GM12878 (cell line): ENCODE results near the gene PPP1R37. TPM values are rescaled to one million over a fixed set of nuclear protein-coding genes. Genes with fewer than 3 reads are reported as not detected.

Source experiments
- ATAC-seq: fragments of 200-7000 bp; cut with Tn5 transposase; 3 replicates; pipeline ENCODE4 v1.9.1; 2020; ENCODE audit warnings: mild to moderate bottlenecking, moderate library complexity
- BruUV-seq: library from RNA; stranded (reverse); fragments of 400-500 nt; replicated peaks from 2 replicates; lab custom pipeline; 2021; lab: Mats Ljungman, UMichigan
- CTCF ChIA-PET: fragments of 300-600 bp; sonication (Branson Sonifier 250); formaldehyde crosslinking; extraction: SDS; loops from one replicate; lab custom pipeline; 2021; ENCODE audit warnings: inconsistent platforms; lab: Yijun Ruan, JAX
- POLR2A ChIA-PET: fragments of 350-600 bp; formaldehyde crosslinking; extraction: SDS; loops from one replicate; lab custom pipeline; 2021; ENCODE audit warnings: inconsistent platforms; lab: Charles Lee
- RAD21 ChIA-PET: fragments of 300-600 bp; sonication (Branson Sonifier 250); formaldehyde crosslinking; loops from one replicate; lab custom pipeline; 2023; ENCODE audit warnings: antibody characterized with exemption; ENCODE audit not compliant: unreplicated experiment; lab: Charles Lee
- SMC1A ChIA-PET: fragments of 300-600 bp; sonication (Branson Sonifier 250); formaldehyde crosslinking; loops from one replicate; lab custom pipeline; 2023; ENCODE audit not compliant: unreplicated experiment, uncharacterized antibody; lab: Charles Lee
- DNase-seq: peaks from one replicate; pipeline ENCODE4 v3.0.0-alpha.2; 2011; ENCODE audit warnings: low read depth, low spot score
- FAIRE-seq: peaks from 3 replicates; lab custom pipeline; 2011; peaks lifted over from hg19 to GRCh38; lab: Jason Lieb, UNC
- H2AFZ ChIP-seq: 2 replicates; pipeline ENCODE4 v1.6.0; 2011; ENCODE audit warnings: low read depth, low read length, control low read depth; ENCODE audit not compliant: control insufficient read depth
- H3K27ac ChIP-seq: 2 replicates; pipeline ENCODE4 v1.5.1; 2011; ENCODE audit warnings: control low read depth; ENCODE audit not compliant: control insufficient read depth, insufficient read depth
- H3K27me3 ChIP-seq, 2 experiments: replicated peaks in 1 of 2; 2 replicates each; pipeline versions ENCODE4 v1.6.0 to v1.6.1; 2011; ENCODE audit warnings: low read length in 1 of 2; ENCODE audit not compliant: control insufficient read depth in 2 of 2, insufficient read depth in 2 of 2
- H3K36me3 ChIP-seq, 2 experiments: 2 replicates each; pipeline ENCODE4 v1.5.1; 2011; ENCODE audit warnings: low read length in 1 of 2; ENCODE audit not compliant: control insufficient read depth in 2 of 2, insufficient read depth in 2 of 2
- H3K4me1 ChIP-seq: 2 replicates; pipeline ENCODE4 v1.6.1; 2011; ENCODE audit warnings: mild to moderate bottlenecking, low read length, moderate library complexity, mixed read lengths; ENCODE audit not compliant: control insufficient read depth, insufficient read depth
- H3K4me2 ChIP-seq: 2 replicates; pipeline ENCODE4 v1.6.0; 2011; ENCODE audit warnings: control low read depth; ENCODE audit not compliant: control insufficient read depth, insufficient read depth
- H3K4me3 ChIP-seq: fragments of 200-600 bp; sonication (generic); 2 replicates; pipeline ENCODE4 v1.5.1; 2016
- H3K79me2 ChIP-seq: 2 replicates; pipeline ENCODE4 v1.6.0; 2011; ENCODE audit warnings: low read length; ENCODE audit not compliant: control insufficient read depth, insufficient read depth
- H3K9ac ChIP-seq: 2 replicates; pipeline ENCODE4 v1.8.0; 2011; ENCODE audit warnings: low read length, control low read depth, mixed read lengths; ENCODE audit not compliant: control insufficient read depth, insufficient read depth
- H3K9me3 ChIP-seq: replicated peaks from 3 replicates; pipeline ENCODE4 v1.5.1; 2011; ENCODE audit warnings: mild to moderate bottlenecking, low read length; ENCODE audit not compliant: control insufficient read depth, insufficient read depth
- H4K20me1 ChIP-seq: 2 replicates; pipeline ENCODE4 v1.6.0; 2011; ENCODE audit not compliant: control insufficient read depth, insufficient read depth
- EP300 ChIP-seq, 2 experiments: fragments of 150-350 bp in 1 of 2; IDR thresholded peaks; 2 replicates each; pipeline ENCODE4 v1.6.1; 2011 to 2012; ENCODE audit warnings: low read depth in 2 of 2, low read length in 2 of 2, borderline replicate concordance in 1 of 2, improper control_type of control experiment in 1 of 2, inconsistent platforms in 1 of 2; ENCODE audit not compliant: control insufficient read depth in 1 of 2
- HDGF ChIP-seq: fragments of 450-650 bp; IDR thresholded peaks from 2 replicates; pipeline ENCODE4 v1.6.1; 2016; ENCODE audit warnings: antibody characterized with exemption
- NFXL1 ChIP-seq: fragments of 450-650 bp; IDR thresholded peaks from 2 replicates; pipeline ENCODE4 v1.6.1; 2017; ENCODE audit warnings: antibody characterized with exemption, mild to moderate bottlenecking, borderline replicate concordance
- SUZ12 ChIP-seq: fragments of 200-600 bp; sonication (generic); IDR thresholded peaks from one replicate; pipeline ENCODE4 v1.6.1; 2018; ENCODE audit warnings: antibody characterized with exemption, mild to moderate bottlenecking; ENCODE audit not compliant: unreplicated experiment
- TCF3 ChIP-seq: IDR thresholded peaks from 2 replicates; pipeline ENCODE4 v1.6.1; 2012; ENCODE audit warnings: low read depth, mild to moderate bottlenecking, low read length, borderline replicate concordance; ENCODE audit not compliant: insufficient read depth
- ZNF24 ChIP-seq: fragments of 450-650 bp; IDR thresholded peaks from 2 replicates; pipeline ENCODE4 v1.6.1; 2017; ENCODE audit warnings: antibody characterized with exemption, mild to moderate bottlenecking
- WGBS: methylation state at CpG from one replicate; pipeline ENCODE4 v1.1.6; 2016; ENCODE audit warnings: low lambda C conversion rate; ENCODE audit not compliant: insufficient replicate concordance, insufficient coverage; ENCODE audit errors: missing lambda C conversion rate; 5-methylcytosine and 5-hydroxymethylcytosine counted together
- in situ Hi-C: fragments of 300-500 bp; cut with MboI; formaldehyde crosslinking; loops from 9 replicates; pipeline ENCODE4 v1.14.3; 2018; ENCODE audit warnings: mixed read lengths
- intact Hi-C: fragments of 100-400 bp; cut with micrococcal nuclease; formaldehyde crosslinking; loops from one replicate; pipeline ENCODE4 v1.14.2; 2022; ENCODE audit not compliant: unreplicated experiment
- polyA plus RNA-seq, 11 experiments: library from polyadenylated mRNA; depleted of rRNA in 4 of 11; unstranded in 6 of 11; stranded (reverse) in 5 of 11; fragments of >200 nt; fragmentation: Nextera tagmentation in 4 of 11; fragmentation: Illumina TruSeq in 1 of 11; extraction: Ambion mirVana in 4 of 11; extraction: Trizol in 1 of 11; gene quantifications; 1 replicate in 1 of 11; 2 replicates in 10 of 11; pipeline versions ENCODE4 v1.2.1 to v1.2.3, GENCODE V29; 2011 to 2016; ENCODE audit warnings: inconsistent platforms in 2 of 11, missing spikeins in 2 of 11, low read depth in 1 of 11
- small RNA-seq: library from RNA; depleted of rRNA; stranded (forward); fragments of <200 nt; gene quantifications from one replicate; pipeline ENCODE3, GENCODE V24; 2014
- total RNA-seq, 4 experiments: library from RNA; depleted of rRNA in 3 of 4; stranded (reverse); fragments of >200 nt in 3 of 4; fragmentation: Illumina TruSeq in 1 of 4; extraction: Trizol in 1 of 4; gene quantifications; 2 replicates each; pipeline versions ENCODE4 v1.2.1 to v1.2.3, GENCODE V29; 2013 to 2021
- TF ChIP-seq, protein P1 (sequence below): IDR thresholded peaks from 2 replicates; pipeline ENCODE4 v1.6.1; 2011; ENCODE audit warnings: low read depth, mild to moderate bottlenecking, low read length, moderate library complexity, borderline replicate concordance; ENCODE audit errors: extremely low read depth
- TF ChIP-seq, protein P2 (sequence below): fragments of 450-650 bp; IDR thresholded peaks from 2 replicates; pipeline ENCODE4 v1.6.1; 2017; ENCODE audit warnings: antibody characterized with exemption, mild to moderate bottlenecking, moderate library complexity

The PPP1R37 gene
- total and polyA plus RNA-seq, 10 of the 15 experiments (the other 5 are each of a cell fraction or from before 2014, with no cell fraction given), result 0.09 to 21.3 (median 5.1) TPM; not detected in 1

DNA sequence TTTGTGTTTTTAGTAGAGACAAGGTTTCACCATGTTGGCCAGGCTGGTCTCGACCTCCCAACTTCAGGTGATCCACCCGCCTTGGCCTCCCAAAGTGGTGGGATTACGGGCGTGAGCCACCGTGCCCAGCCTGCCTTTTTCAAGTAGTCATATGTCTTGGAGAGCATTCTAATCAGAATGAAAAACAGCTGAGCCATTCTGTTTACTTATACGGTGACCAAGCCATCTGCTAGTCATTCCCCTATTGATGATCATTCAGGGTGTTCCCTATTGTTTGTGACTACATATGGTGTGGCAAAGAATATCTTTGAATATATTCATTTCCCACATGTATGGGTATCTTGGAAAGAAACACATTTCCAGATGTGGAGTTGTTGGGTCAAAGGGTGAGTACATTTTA, 102.8 kb downstream of the PPP1R37 start:
- in situ Hi-C loops (no loop called here), intact Hi-C loops (no loop called here)
- no peaks in the 10 kb centered on the region for H3K27me3 ChIP-seq
- RAD21 ChIA-PET, result no interaction called here
- H3K4me2 ChIP-seq, result no peak overlapping the region
- H3K9me3 ChIP-seq, result no peaks in the 10 kb centered on the region
- ATAC-seq (no peak), FAIRE-seq (no peak), DNase-seq (no peak)
- POLR2A ChIA-PET, result no interaction called here
- no peak overlapping the region for H3K27ac ChIP-seq
- H3K79me2 ChIP-seq, result no peaks in the 10 kb centered on the region
- WGBS, result 35% methylated on average over 6 of the region's 6 CpGs
- no peaks in the 10 kb centered on the region for H4K20me1 ChIP-seq
- no TSS peak for BruUV-seq
- SMC1A ChIA-PET, result no interaction called here
- no peaks in the 10 kb centered on the region for H3K36me3 ChIP-seq
- no peaks in the 10 kb centered on the region for H3K4me1 ChIP-seq
- H3K4me3 ChIP-seq, result no peak overlapping the region
- H2AFZ ChIP-seq, result no peak overlapping the region
- CTCF ChIA-PET, result interaction anchor here (0.7 kb wide), 1 partner anchor 59 kb away, joined by 3 read pairs; no protein-coding TSS in a partner anchor
- no peak for TF ChIP-seq EP300 (IDR thresholded peaks at IDR 0.05; ENCODE audit: borderline replicate concordance in 1 of 2, control insufficient read depth in 1 of 2, low read depth in 2 of 2, low read length in 2 of 2)
- TF ChIP-seq ZNF24, result no peak
- no peak for TF ChIP-seq SUZ12
- TF ChIP-seq HDGF, result no peak
- no peak for TF ChIP-seq TCF3
- TF ChIP-seq, protein P1, sequence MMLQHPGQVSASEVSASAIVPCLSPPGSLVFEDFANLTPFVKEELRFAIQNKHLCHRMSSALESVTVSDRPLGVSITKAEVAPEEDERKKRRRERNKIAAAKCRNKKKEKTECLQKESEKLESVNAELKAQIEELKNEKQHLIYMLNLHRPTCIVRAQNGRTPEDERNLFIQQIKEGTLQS, result no peak
- TF ChIP-seq, protein P2, sequence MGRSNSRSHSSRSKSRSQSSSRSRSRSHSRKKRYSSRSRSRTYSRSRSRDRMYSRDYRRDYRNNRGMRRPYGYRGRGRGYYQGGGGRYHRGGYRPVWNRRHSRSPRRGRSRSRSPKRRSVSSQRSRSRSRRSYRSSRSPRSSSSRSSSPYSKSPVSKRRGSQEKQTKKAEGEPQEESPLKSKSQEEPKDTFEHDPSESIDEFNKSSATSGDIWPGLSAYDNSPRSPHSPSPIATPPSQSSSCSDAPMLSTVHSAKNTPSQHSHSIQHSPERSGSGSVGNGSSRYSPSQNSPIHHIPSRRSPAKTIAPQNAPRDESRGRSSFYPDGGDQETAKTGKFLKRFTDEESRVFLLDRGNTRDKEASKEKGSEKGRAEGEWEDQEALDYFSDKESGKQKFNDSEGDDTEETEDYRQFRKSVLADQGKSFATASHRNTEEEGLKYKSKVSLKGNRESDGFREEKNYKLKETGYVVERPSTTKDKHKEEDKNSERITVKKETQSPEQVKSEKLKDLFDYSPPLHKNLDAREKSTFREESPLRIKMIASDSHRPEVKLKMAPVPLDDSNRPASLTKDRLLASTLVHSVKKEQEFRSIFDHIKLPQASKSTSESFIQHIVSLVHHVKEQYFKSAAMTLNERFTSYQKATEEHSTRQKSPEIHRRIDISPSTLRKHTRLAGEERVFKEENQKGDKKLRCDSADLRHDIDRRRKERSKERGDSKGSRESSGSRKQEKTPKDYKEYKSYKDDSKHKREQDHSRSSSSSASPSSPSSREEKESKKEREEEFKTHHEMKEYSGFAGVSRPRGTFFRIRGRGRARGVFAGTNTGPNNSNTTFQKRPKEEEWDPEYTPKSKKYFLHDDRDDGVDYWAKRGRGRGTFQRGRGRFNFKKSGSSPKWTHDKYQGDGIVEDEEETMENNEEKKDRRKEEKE, result no peak
- no peak for TF ChIP-seq NFXL1
- H3K9ac ChIP-seq, result no peak overlapping the region

Small RNAs within 50 kb of the gene (small RNA-seq; reads per million reads assigned to genes)
- gene RNU6-611P, result not detected

Other genes with a start within 250 kb of the PPP1R37 start
Only the 7 nearest of the 18 such genes appear.
- gene RELB, start 91.7 kb upstream of the PPP1R37 start, total RNA-seq (2014; rRNA removed), result 14.6 and 22.8 TPM in 2 replicates
- gene RELB, start 91.7 kb upstream of the PPP1R37 start, total RNA-seq (2014; rRNA removed; fragmentation: Illumina TruSeq; extraction: Trizol), result 8.4 and 9.1 TPM in 2 replicates
- gene RELB, start 91.7 kb upstream of the PPP1R37 start, total RNA-seq (2021), result 43.4 and 43.8 TPM in 2 replicates
- 9.9 and 20.6 TPM in 2 replicates for gene RELB, start 91.7 kb upstream of the PPP1R37 start, polyA plus RNA-seq (2011; rRNA removed)
- gene RELB, start 91.7 kb upstream of the PPP1R37 start, polyA plus RNA-seq (2014; fragmentation: Illumina TruSeq; extraction: Trizol), result 3.6 and 5.6 TPM in 2 replicates
- gene RELB, start 91.7 kb upstream of the PPP1R37 start, polyA plus RNA-seq (2014; fragmentation: Nextera tagmentation; extraction: Ambion mirVana), result 1 to 10 TPM in 1 of 2 experiments, under 1 TPM in 1; 0.66 to 3.2 TPM
- 27.9 and 38.9 TPM in 2 replicates for gene RELB, start 91.7 kb upstream of the PPP1R37 start, polyA plus RNA-seq (2014; rRNA removed)
- 10 to 100 TPM; 11.1 to 14.5 TPM for gene RELB, start 91.7 kb upstream of the PPP1R37 start, polyA plus RNA-seq (2016; fragmentation: Nextera tagmentation; extraction: Ambion mirVana)
- gene CLASRP, start 54.1 kb upstream of the PPP1R37 start, total RNA-seq (2014; rRNA removed), result 28.5 and 28.9 TPM in 2 replicates
- gene CLASRP, start 54.1 kb upstream of the PPP1R37 start, total RNA-seq (2014; rRNA removed; fragmentation: Illumina TruSeq; extraction: Trizol), result 31.9 and 33.6 TPM in 2 replicates
- gene CLASRP, start 54.1 kb upstream of the PPP1R37 start, total RNA-seq (2021), result 66.7 and 75.8 TPM in 2 replicates
- 24.6 and 40.4 TPM in 2 replicates for gene CLASRP, start 54.1 kb upstream of the PPP1R37 start, polyA plus RNA-seq (2011; rRNA removed)
- gene CLASRP, start 54.1 kb upstream of the PPP1R37 start, polyA plus RNA-seq (2014; fragmentation: Illumina TruSeq; extraction: Trizol), result 20.2 and 37.2 TPM in 2 replicates
- gene CLASRP, start 54.1 kb upstream of the PPP1R37 start, polyA plus RNA-seq (2014; fragmentation: Nextera tagmentation; extraction: Ambion mirVana), result 1 to 10 TPM in 1 of 2 experiments, under 1 TPM in 1; 0.68 to 2.3 TPM
- gene CLASRP, start 54.1 kb upstream of the PPP1R37 start, polyA plus RNA-seq (2014; rRNA removed), result 62.5 and 80.2 TPM in 2 replicates
- 10 to 100 TPM; 18.5 to 23.6 TPM for gene CLASRP, start 54.1 kb upstream of the PPP1R37 start, polyA plus RNA-seq (2016; fragmentation: Nextera tagmentation; extraction: Ambion mirVana)
- gene ZNF296, start 16.7 kb upstream of the PPP1R37 start, total RNA-seq (2014; rRNA removed), result 2.0 and 3.5 TPM in 2 replicates
- gene ZNF296, start 16.7 kb upstream of the PPP1R37 start, total RNA-seq (2014; rRNA removed; fragmentation: Illumina TruSeq; extraction: Trizol), result 0.83 and 0.98 TPM in 2 replicates
- gene ZNF296, start 16.7 kb upstream of the PPP1R37 start, total RNA-seq (2021), result 21.3 and 23.5 TPM in 2 replicates
- 0.24 and 0.92 TPM in 2 replicates for gene ZNF296, start 16.7 kb upstream of the PPP1R37 start, polyA plus RNA-seq (2011; rRNA removed)
- 0.53 TPM in 1 of 2 replicates, not detected in the other for gene ZNF296, start 16.7 kb upstream of the PPP1R37 start, polyA plus RNA-seq (2014; fragmentation: Illumina TruSeq; extraction: Trizol)
- gene ZNF296, start 16.7 kb upstream of the PPP1R37 start, polyA plus RNA-seq (2014; fragmentation: Nextera tagmentation; extraction: Ambion mirVana), result under 1 TPM in 1 of 2 experiments, not detected in 1; 0.44 TPM
- gene ZNF296, start 16.7 kb upstream of the PPP1R37 start, polyA plus RNA-seq (2014; rRNA removed), result 7.5 and 11.8 TPM in 2 replicates
- gene ZNF296, start 16.7 kb upstream of the PPP1R37 start, polyA plus RNA-seq (2016; fragmentation: Nextera tagmentation; extraction: Ambion mirVana), result 10 to 100 TPM; 21.9 to 23.6 TPM
- gene GEMIN7, start 13.9 kb upstream of the PPP1R37 start, total RNA-seq (2014; rRNA removed), result 36.9 and 44.8 TPM in 2 replicates
- gene GEMIN7, start 13.9 kb upstream of the PPP1R37 start, total RNA-seq (2014; rRNA removed; fragmentation: Illumina TruSeq; extraction: Trizol), result 25.2 and 26.5 TPM in 2 replicates
- gene GEMIN7, start 13.9 kb upstream of the PPP1R37 start, total RNA-seq (2021), result 42.4 and 45.0 TPM in 2 replicates
- gene GEMIN7, start 13.9 kb upstream of the PPP1R37 start, polyA plus RNA-seq (2011; rRNA removed), result 27.5 and 43.3 TPM in 2 replicates
- gene GEMIN7, start 13.9 kb upstream of the PPP1R37 start, polyA plus RNA-seq (2014; fragmentation: Illumina TruSeq; extraction: Trizol), result 11.7 and 21.1 TPM in 2 replicates
- gene GEMIN7, start 13.9 kb upstream of the PPP1R37 start, polyA plus RNA-seq (2014; fragmentation: Nextera tagmentation; extraction: Ambion mirVana), result 10 to 100 TPM; 51.6 to 55.3 TPM
- gene GEMIN7, start 13.9 kb upstream of the PPP1R37 start, polyA plus RNA-seq (2014; rRNA removed), result 43.9 and 48.5 TPM in 2 replicates
- 10 to 100 TPM; 75.5 to 76.7 TPM for gene GEMIN7, start 13.9 kb upstream of the PPP1R37 start, polyA plus RNA-seq (2016; fragmentation: Nextera tagmentation; extraction: Ambion mirVana)
- gene NKPD1, start 67.8 kb downstream of the PPP1R37 start, total RNA-seq (2014; rRNA removed), result 0.05 and 0.06 TPM in 2 replicates
- gene NKPD1, start 67.8 kb downstream of the PPP1R37 start, total RNA-seq (2014; rRNA removed; fragmentation: Illumina TruSeq; extraction: Trizol), result not detected in 2 replicates
- 0.05 and 0.13 TPM in 2 replicates for gene NKPD1, start 67.8 kb downstream of the PPP1R37 start, total RNA-seq (2021)
- gene NKPD1, start 67.8 kb downstream of the PPP1R37 start, polyA plus RNA-seq (2011; rRNA removed), result not detected in 2 replicates
- not detected in 2 replicates for gene NKPD1, start 67.8 kb downstream of the PPP1R37 start, polyA plus RNA-seq (2014; fragmentation: Illumina TruSeq; extraction: Trizol)
- gene NKPD1, start 67.8 kb downstream of the PPP1R37 start, polyA plus RNA-seq (2014; fragmentation: Nextera tagmentation; extraction: Ambion mirVana), result not detected
- gene NKPD1, start 67.8 kb downstream of the PPP1R37 start, polyA plus RNA-seq (2014; rRNA removed), result 0.04 and 0.18 TPM in 2 replicates
- gene NKPD1, start 67.8 kb downstream of the PPP1R37 start, polyA plus RNA-seq (2016; fragmentation: Nextera tagmentation; extraction: Ambion mirVana), result not detected
- gene TRAPPC6A, start 85.1 kb downstream of the PPP1R37 start, total RNA-seq (2014; rRNA removed), result 46.8 and 48.8 TPM in 2 replicates
- gene TRAPPC6A, start 85.1 kb downstream of the PPP1R37 start, total RNA-seq (2014; rRNA removed; fragmentation: Illumina TruSeq; extraction: Trizol), result 21.5 and 23.8 TPM in 2 replicates
- 62.8 and 66.8 TPM in 2 replicates for gene TRAPPC6A, start 85.1 kb downstream of the PPP1R37 start, total RNA-seq (2021)
- 15.1 and 24.9 TPM in 2 replicates for gene TRAPPC6A, start 85.1 kb downstream of the PPP1R37 start, polyA plus RNA-seq (2011; rRNA removed)
- 1.4 and 16.8 TPM in 2 replicates for gene TRAPPC6A, start 85.1 kb downstream of the PPP1R37 start, polyA plus RNA-seq (2014; fragmentation: Illumina TruSeq; extraction: Trizol)
- 10 to 100 TPM in 1 of 2 experiments, 1 to 10 TPM in 1; 1.8 to 20.3 TPM for gene TRAPPC6A, start 85.1 kb downstream of the PPP1R37 start, polyA plus RNA-seq (2014; fragmentation: Nextera tagmentation; extraction: Ambion mirVana)
- 66.7 and 68.2 TPM in 2 replicates for gene TRAPPC6A, start 85.1 kb downstream of the PPP1R37 start, polyA plus RNA-seq (2014; rRNA removed)
- 10 to 100 TPM; 82.8 to 83.9 TPM for gene TRAPPC6A, start 85.1 kb downstream of the PPP1R37 start, polyA plus RNA-seq (2016; fragmentation: Nextera tagmentation; extraction: Ambion mirVana)
- gene BLOC1S3, start 85.6 kb downstream of the PPP1R37 start, total RNA-seq (2014; rRNA removed), result 4.2 and 4.4 TPM in 2 replicates
- 3.6 and 4.1 TPM in 2 replicates for gene BLOC1S3, start 85.6 kb downstream of the PPP1R37 start, total RNA-seq (2014; rRNA removed; fragmentation: Illumina TruSeq; extraction: Trizol)
- 17.0 and 18.3 TPM in 2 replicates for gene BLOC1S3, start 85.6 kb downstream of the PPP1R37 start, total RNA-seq (2021)
- gene BLOC1S3, start 85.6 kb downstream of the PPP1R37 start, polyA plus RNA-seq (2011; rRNA removed), result 4.5 and 10.0 TPM in 2 replicates
- 8.0 and 9.3 TPM in 2 replicates for gene BLOC1S3, start 85.6 kb downstream of the PPP1R37 start, polyA plus RNA-seq (2014; fragmentation: Illumina TruSeq; extraction: Trizol)
- 10 to 100 TPM; 10.0 to 14.5 TPM for gene BLOC1S3, start 85.6 kb downstream of the PPP1R37 start, polyA plus RNA-seq (2014; fragmentation: Nextera tagmentation; extraction: Ambion mirVana)
- gene BLOC1S3, start 85.6 kb downstream of the PPP1R37 start, polyA plus RNA-seq (2014; rRNA removed), result 10.8 and 14.9 TPM in 2 replicates
- gene BLOC1S3, start 85.6 kb downstream of the PPP1R37 start, polyA plus RNA-seq (2016; fragmentation: Nextera tagmentation; extraction: Ambion mirVana), result 10 to 100 TPM; 14.7 to 15.0 TPM